GM18868 (cell line): ENCODE measurements around the gene SLC36A4.
A peak's percentile ranks its signal among the peaks of the same experiment; 100 is the strongest.
"Not testable (repeated sequence)": the region's sequence is repeated elsewhere in the genome, so short reads cannot be mapped to it uniquely, and the experiment has no call there.

Source experiments
- ATAC-seq: cut with Tn5 transposase; IDR thresholded peaks from one replicate; pipeline ENCODE4 v1.9.1; 2021; ENCODE audit warnings: mild to moderate bottlenecking, moderate library complexity; ENCODE audit not compliant: unreplicated experiment

Gene SLC36A4

GRCh38 chr11:93123351-93123898, 74.4 kb downstream of the SLC36A4 start:
- ATAC-seq: no peak

GRCh38 chr11:93122535-93123235, 75.1 kb downstream of the SLC36A4 start:
- ATAC-seq: no peak

DNA sequence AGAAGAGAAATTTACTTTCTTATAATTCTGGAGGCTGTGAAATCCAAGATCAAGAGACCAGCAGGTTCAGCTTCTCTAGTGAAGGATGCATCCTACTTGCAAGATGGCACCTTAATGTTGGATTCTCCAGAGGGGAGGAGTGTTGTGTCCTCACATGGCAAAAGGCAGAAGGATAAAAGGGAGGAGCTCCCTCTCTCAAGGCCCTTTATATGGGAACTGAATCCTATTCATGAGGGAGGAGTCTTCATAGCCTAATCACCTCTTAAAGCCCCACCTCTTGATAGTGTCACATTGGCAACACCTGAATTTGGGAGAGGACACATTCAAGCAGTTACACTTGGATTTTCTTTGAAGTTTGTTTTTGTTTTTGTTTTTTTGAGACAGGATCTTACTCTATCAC, 79.5 kb downstream of the SLC36A4 start:
- ATAC-seq: no peak

DNA sequence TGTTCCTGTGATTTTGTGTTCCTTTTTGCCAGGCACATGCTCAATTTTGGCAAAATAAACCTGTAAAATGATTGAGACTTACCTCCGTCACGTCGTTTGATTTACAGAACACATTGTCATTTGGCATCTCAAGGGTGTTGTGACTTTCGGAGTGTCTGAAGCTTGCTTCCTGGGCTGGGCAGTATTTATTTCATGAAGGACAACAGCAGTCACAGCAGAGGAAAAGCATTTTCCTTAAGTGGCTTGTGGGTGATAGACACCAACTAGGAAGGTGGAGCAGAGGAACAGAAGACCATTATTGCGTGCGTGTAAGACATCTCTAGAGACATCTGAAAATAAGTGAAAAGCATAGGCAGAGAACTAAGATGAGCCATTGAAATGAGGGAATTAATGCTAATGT, 80.2 kb downstream of the SLC36A4 start:
- ATAC-seq: no peak

GRCh38 chr11:93116641-93117441, 81.0 kb downstream of the SLC36A4 start:
- no peak for ATAC-seq

- no peak for ATAC-seq
Observed at GRCh38 chr11:93114304-93114703, 83.5 kb downstream of the SLC36A4 start.

- ATAC-seq: peak; percentile 75
Observed at GRCh38 chr11:93113824-93114223, 84.0 kb downstream of the SLC36A4 start.

DNA sequence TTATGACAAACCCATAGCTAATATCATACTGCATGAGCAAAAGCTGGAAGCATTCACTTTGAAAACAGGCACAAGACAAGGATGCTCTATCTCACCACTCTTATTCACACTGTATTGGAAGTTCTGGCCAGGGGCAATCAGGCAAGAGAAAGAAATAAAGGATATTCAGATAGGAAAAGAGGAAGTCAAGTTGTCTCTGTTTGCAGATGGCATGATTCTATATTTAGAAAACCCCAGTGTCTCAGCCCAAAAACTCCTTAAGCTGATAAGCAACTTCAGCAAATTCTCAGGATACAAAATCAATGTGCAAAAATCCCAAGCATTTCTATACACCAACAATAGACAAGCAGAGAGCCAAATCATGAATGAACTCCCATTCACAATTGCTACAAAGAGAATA, 86.6 kb downstream of the SLC36A4 start:
- ATAC-seq: not testable (repeated sequence)

- ATAC-seq: no peak
Observed at GRCh38 chr11:93100211-93100610, 97.6 kb downstream of the SLC36A4 start.

DNA sequence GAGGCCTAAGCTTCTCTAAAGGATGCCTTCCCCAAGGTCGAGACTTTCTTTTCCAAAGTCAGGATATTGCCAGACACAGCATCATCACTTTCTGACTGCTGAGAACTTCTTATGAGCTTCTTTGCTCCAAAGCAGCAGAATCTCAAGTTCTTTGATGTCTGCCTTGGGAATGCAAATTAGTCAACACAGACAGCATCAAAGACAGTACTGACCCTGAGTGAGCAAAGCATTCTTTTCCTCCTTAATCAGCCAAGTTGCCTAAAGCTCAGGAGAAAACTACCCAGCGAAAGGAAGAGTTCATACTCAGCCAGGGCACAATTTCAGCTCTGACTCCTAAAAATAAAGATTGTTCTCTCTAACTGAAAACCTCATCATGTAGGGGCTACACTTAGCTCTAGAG, 98.0 kb downstream of the SLC36A4 start:
- ATAC-seq: no peak
